SJSA1 (cell line): ENCODE measurements around the gene PELI2. TPM values are rescaled to one million over a fixed set of nuclear protein-coding genes. Genes with fewer than 3 reads are reported as not detected.

Experiments used
- DNase-seq, 2 experiments: peaks; one replicate each; pipeline ENCODE4 v3.0.0-alpha.2; 2015 to 2020; ENCODE audit warnings: low spot score in 2 of 2, low read depth in 1 of 2
- H3K27ac ChIP-seq: fragments of 250-450 bp; sonication (Bioruptor Pico); 2 replicates; pipeline ENCODE4 v1.5.1; 2020; ENCODE audit warnings: mild to moderate bottlenecking, moderate library complexity
- H3K27me3 ChIP-seq: fragments of 250-450 bp; sonication (Bioruptor Pico); replicated peaks from 2 replicates; pipeline ENCODE4 v1.5.1; 2020; ENCODE audit warnings: mild to moderate bottlenecking, moderate library complexity
- H3K36me3 ChIP-seq: fragments of 250-450 bp; sonication (Bioruptor Pico); 2 replicates; pipeline ENCODE4 v1.5.1; 2020; ENCODE audit warnings: mild to moderate bottlenecking
- H3K4me1 ChIP-seq: fragments of 250-450 bp; sonication (Bioruptor Pico); replicated peaks from 2 replicates; pipeline ENCODE4 v1.6.1; 2021; ENCODE audit warnings: mild to moderate bottlenecking
- H3K4me3 ChIP-seq: fragments of 250-450 bp; sonication (Bioruptor Pico); 2 replicates; pipeline ENCODE4 v1.5.1; 2020; ENCODE audit warnings: mild to moderate bottlenecking
- H3K9me3 ChIP-seq: fragments of 250-450 bp; sonication (Bioruptor Pico); replicated peaks from 2 replicates; pipeline ENCODE4 v1.5.1; 2020; ENCODE audit warnings: mild to moderate bottlenecking
- total RNA-seq: library from RNA; depleted of rRNA; stranded (reverse); fragments of >200 nt; shearing (Covaris generic); gene quantifications from 2 replicates; pipeline ENCODE4 v1.2.3, GENCODE V29; 2014

PELI2 gene
- total RNA-seq, 1 experiment from 2014 or later, result 9.6 TPM

DNA sequence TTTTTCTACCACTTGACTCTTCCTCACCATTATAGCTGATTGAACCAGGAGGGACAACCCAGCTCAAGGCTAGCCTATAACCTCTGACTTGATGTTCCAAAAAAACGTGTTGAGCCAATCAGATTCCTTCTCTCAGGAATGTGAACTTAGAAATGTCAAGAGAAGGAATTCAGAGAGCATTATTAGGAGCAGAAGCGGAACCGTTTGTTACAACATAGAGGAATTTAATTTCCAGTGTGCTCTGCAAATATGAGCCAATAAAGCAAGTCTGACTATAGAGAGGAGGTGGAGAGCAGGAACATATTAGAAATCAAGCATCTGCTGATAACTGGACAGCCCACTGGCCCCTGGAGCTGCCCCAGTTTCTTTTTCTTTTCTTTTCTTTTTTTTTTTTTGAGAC lies 15.3 kb upstream of the PELI2 start:
- no peak for DNase-seq
- no peaks in the 10 kb centered on the region for H3K9me3 ChIP-seq
- no peaks in the 10 kb centered on the region for H3K4me1 ChIP-seq

DNA sequence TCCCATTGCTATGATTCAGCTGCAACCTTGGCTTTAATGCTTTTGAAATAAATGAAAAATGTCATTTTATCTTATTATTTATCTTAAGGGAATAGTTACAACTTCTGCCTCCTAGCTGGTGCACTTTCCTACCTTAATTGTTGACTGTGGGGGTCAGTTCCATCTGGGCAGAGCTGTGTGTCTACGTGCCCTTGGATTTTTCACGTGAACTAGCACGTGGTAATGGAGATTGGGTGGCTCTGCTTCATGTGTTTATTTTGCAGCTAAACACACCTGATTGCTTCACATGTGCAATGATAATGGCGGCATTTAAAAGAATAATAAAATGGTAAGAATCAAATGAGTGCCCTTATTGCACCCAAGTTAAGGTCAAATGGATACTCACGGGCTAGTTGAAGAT lies 10.6 kb upstream of the PELI2 start:
- no peak for DNase-seq
- no peak overlapping the region for H3K27ac ChIP-seq

More for the DNA sequence above, 15.3 kb upstream of the PELI2 start:
- Histone ChIP-seq H3K36me3 (no peaks in the 10 kb centered on the region), H3K4me3 (no peak overlapping the region), H3K27ac (no peak overlapping the region), H3K27me3 (no peaks in the 10 kb centered on the region)

DNA sequence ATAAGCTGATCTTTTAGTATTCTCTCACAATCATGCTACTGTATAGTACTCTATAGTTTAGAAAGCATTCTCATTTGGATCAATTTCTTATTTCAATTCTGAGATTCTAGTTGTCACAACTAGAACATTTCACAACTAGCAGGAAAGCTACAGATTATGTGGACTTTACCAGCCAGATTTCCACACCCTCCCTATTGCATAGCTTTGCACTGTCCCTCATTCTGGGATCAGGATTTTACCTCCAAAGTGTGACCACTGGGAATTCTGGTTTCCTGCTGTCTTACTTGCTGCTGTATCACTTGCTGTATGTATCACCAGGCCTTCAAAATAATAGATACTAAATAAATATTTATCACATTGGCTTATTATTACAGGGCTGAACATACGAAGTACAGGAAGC lies 10.2 kb upstream of the PELI2 start:
- Histone ChIP-seq H3K27ac (no peak overlapping the region), H3K36me3 (no peaks in the 10 kb centered on the region), H3K27me3 (no peaks in the 10 kb centered on the region), H3K4me3 (no peak overlapping the region), H3K4me1 (no peaks in the 10 kb centered on the region), H3K9me3 (no peaks in the 10 kb centered on the region)
- DNase-seq, result no peak

More for the DNA sequence above, 10.6 kb upstream of the PELI2 start:
- Histone ChIP-seq H3K36me3 (no peaks in the 10 kb centered on the region), H3K4me3 (no peak overlapping the region), H3K9me3 (no peaks in the 10 kb centered on the region), H3K27me3 (no peaks in the 10 kb centered on the region), H3K4me1 (no peaks in the 10 kb centered on the region)

DNA sequence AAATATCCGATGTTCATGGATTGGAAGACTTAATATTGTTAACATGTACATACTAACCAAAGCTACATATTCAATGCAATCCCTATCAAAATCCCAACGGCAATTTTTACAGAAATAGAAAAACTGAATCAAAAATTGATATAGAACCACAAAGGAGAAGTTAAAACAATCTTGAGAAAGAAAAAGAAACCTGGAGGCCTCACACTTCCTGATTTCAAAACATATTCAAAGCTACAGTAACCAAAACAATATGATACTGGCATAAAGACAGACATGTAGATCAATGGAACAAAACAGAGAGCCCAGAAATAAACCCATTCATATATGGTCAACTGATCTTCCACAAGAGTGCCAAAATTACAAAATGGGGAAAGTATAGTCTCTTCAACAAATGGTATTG lies 5.4 kb upstream of the PELI2 start:
- Histone ChIP-seq H3K4me3 (no peak overlapping the region), H3K36me3 (no peaks in the 10 kb centered on the region), H3K27ac (no peak overlapping the region), H3K9me3 (no peaks in the 10 kb centered on the region), H3K27me3 (no peaks in the 10 kb centered on the region), H3K4me1 (0 out of 2 replicates have a peak, but pooled peaks cover 5% of the 10 kb centered on the region)
- no peak for DNase-seq

DNA sequence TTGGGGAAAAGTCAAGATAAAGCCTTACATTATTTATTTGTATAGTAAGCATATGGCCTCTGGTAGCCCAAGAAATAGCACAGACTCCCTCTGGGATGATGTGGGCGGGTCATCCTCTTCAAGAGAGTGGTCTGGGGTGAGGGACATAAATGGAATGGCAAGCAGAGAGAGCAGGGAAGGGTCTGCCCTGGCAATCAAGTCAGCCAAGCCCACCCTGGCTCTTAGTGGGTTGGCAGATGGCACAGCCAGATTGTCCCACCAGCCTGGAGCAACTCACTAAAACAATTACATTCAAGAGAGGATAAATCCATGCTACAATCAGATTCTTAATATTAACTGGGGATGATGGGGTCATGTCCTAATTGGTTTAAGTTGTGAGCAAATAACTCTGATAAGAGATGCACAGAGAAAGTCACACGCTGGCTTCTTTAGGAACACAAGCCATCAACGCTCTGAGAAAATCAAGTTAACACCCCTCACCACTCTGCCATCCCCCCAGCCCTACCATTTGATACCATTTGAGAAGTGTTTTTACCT lies 2.8 kb upstream of the PELI2 start:
- H3K4me3 ChIP-seq, result no peak overlapping the region
- H3K9me3 ChIP-seq, result no peaks in the 10 kb centered on the region
- no peak overlapping the region for H3K27ac ChIP-seq
- no peak for DNase-seq
- peaks cover 9% of the 10 kb centered on the region for H3K4me1 ChIP-seq
- peaks cover 10% of the 10 kb centered on the region for H3K36me3 ChIP-seq
- no peaks in the 10 kb centered on the region for H3K27me3 ChIP-seq

DNA sequence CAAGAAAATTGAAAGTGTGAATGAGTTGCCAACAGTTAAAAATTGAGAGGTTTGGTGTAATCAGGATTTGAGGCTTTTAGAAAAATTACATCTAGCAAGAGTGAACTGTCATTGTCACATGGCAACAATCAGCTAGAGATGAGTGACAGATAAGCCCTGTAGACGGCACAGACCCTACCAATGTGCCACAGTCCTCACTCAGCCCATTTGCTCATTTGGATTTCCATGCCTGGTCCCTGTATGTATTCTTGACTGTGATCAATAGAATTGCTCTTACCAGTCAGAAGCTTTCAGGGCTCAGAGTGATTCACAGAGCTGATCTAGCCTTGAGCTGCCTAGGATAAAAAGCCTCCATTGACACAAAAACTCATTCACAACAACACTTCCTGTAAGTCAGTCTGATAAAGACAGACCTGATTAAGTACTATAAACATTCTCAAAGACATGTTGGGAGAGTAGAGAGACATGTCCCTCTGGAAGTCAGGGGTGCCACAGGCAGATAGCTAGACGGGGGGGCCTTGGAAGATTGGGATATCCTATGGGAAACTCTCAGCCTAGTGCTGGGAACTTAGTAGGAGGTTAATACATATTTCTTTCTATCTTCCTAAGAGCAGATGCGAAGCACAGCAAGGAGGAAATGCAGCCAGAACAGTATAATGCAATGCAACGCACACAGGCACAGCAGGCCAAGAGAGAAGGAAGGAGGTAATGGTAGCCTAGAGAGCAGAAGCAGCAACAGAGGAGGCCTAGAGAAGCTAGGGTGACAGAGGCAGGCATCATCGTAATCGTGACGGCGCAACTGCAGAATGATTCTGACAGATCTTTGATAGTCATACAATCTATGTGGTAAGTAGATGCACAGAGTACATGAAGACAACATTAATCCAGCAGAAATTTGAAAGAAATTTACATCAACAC lies 2.0 kb upstream of the PELI2 start:
- H3K36me3 ChIP-seq, result peaks cover 10% of the 10 kb centered on the region
- H3K27me3 ChIP-seq, result no peaks in the 10 kb centered on the region
- peaks cover 14% of the 10 kb centered on the region for H3K4me1 ChIP-seq
- H3K27ac ChIP-seq, result no peak overlapping the region
- no peaks in the 10 kb centered on the region for H3K9me3 ChIP-seq
- no peak overlapping the region for H3K4me3 ChIP-seq
- DNase-seq, result no peak

DNA sequence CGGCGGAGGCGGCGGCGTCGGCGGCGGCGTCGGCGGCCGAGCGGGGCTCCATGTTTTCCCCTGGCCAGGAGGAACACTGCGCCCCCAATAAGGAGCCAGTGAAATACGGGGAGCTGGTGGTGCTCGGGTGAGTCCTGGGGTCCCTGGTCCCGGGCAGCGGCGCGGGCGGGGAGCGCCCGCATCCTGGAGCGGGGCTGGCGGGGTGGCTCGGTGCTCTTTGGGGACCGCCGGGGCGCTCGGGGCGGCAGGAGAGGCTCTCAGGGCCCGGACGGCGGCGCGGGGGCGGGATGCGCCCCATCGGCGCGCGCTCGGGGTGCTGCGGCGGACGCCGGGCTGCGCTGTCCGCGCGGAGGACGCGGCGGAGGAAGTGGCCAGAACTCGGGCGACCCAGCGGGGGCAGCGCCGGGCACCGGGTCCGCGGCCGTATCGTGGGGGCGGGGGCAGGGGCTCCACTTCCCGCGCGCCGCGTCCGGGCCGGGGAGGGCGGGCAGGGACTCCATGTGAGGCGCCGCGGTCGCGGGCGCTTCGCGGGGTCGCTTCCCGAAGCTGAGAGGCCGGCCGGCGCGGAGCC lies 485 bp downstream of the PELI2 start:
- H3K9me3 ChIP-seq, result no peaks in the 10 kb centered on the region
- H3K4me1 ChIP-seq, result peaks cover 17% of the 10 kb centered on the region
- H3K4me3 ChIP-seq, result peak overlapping the region; percentile 98
- peaks cover 10% of the 10 kb centered on the region for H3K36me3 ChIP-seq
- no peak for DNase-seq
- no peaks in the 10 kb centered on the region for H3K27me3 ChIP-seq
- H3K27ac ChIP-seq, result peak overlapping the region; percentile 64

DNA sequence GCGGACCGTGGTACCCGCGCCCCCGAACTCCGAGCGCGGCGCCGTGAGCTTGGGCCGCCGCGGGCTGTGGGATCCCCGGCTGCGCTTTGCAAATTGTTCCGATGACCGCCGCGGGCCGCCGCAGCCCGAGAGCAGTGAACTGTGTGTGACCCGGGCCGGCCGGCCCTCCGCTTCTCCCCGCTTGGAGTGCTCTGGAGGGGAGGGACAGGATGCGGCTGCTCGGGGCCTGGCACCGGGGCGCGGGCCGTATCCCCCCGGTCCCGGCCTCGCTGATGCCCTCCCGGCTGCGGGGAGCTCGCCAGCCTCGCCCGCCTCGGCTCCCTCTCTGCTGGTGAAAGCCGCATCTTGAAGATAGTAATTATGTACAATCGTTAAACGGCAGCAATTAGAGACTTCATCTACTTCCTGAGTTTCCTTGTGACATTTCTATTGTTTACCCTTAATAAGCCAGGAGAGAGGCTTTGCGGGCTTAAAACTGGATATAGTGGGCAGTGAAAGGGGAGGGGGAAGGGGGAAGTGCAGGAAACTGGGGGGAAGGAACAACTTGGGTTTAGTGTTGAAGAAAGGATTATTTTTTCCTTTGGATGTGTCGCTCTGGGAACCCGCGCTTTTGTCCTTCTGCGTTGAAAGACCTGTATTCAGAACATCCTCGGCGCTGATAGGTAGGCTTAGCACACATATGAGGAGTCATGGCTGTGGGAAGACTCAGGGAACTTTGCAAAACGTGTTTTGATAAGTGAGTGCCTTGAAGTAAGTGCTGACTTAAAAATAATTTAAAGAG lies 1.2 kb downstream of the PELI2 start:
- Histone ChIP-seq H3K9me3 (no peaks in the 10 kb centered on the region), H3K27ac (peak overlapping the region; percentile 64), H3K36me3 (peaks cover 10% of the 10 kb centered on the region), H3K4me1 (peaks cover 24% of the 10 kb centered on the region), H3K4me3 (peak overlapping the region; percentile 98), H3K27me3 (no peaks in the 10 kb centered on the region)
- DNase-seq, result peak; percentile 54 to 56

DNA sequence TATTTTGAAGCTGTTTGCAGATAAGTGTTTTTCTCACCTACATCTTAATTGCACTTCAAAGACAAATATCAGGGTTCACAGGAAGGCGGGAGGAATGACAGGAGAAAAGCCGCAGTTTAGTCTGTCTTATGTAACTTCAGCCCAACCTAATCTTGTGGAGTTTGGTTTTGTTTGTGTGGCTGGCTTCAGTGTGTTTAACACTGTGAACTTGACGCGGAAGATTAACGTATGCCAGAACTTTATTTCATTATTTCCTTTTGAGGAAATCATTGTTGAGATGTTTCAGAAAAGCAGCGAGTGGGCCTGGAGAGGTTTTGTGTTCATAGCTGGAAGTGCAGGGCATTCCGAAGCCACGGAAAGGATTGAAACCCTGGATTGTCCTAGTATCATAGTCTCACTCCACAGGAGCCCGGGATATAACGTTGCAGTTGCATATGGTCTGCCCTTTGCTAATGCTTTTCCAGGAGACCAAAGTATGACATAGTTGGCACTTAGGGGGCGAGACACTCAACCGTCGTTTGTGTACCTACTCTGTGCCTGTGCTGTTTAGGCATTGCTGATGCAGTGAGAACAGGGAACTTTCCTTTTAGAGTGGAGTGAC lies 2.0 kb downstream of the PELI2 start:
- Histone ChIP-seq H3K4me1 (peaks cover 30% of the 10 kb centered on the region), H3K4me3 (peak overlapping the region; percentile 98), H3K27ac (no peak overlapping the region), H3K9me3 (no peaks in the 10 kb centered on the region), H3K36me3 (peaks cover 10% of the 10 kb centered on the region), H3K27me3 (no peaks in the 10 kb centered on the region)
- peak in 1 of 2 experiments; percentile 48 for DNase-seq

DNA sequence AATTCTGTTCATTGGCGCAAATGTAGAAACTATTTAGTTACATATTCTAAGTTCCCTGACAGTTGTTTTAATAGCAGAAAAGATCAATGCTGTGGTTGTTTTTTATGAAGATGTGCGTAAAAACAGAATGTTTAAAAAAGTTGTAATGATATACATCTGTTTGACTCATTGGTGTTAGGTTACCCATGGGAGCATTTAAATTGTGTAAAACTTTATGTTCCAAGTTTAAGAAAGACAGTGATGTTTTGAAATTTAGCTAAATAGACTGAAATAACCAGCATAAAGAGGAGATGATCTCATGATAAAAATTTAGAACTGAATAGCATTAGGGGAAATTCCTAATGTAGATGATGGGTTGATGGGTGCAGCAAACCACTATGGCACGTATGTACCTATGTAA lies 3.6 kb downstream of the PELI2 start:
- Histone ChIP-seq H3K27me3 (no peaks in the 10 kb centered on the region), H3K9me3 (no peaks in the 10 kb centered on the region), H3K36me3 (peaks cover 10% of the 10 kb centered on the region), H3K4me3 (no peak overlapping the region), H3K27ac (no peak overlapping the region), H3K4me1 (peaks cover 30% of the 10 kb centered on the region)
- DNase-seq, result no peak

DNA sequence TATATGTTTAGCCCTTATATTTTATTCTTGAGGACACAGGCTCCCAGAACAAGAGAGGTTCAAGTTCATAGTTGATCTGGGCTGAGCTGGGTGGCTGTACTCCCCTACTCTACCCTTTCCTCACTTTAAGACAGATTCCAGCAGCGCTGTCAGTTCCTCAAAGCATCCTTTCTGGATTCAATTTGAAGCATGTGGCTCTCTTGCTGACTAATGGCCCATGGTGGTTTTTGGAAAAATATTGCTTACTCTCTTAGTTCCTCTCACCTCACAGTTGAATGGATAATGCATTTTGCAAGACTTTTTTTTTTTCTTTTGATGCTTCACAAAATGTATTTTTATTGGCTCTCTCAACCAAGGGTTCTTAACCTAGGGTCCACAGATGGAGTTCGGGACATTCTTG lies 4.1 kb downstream of the PELI2 start:
- no peak overlapping the region for H3K27ac ChIP-seq
- H3K36me3 ChIP-seq, result peaks cover 10% of the 10 kb centered on the region
- no peak overlapping the region for H3K4me3 ChIP-seq
- no peaks in the 10 kb centered on the region for H3K9me3 ChIP-seq
- H3K27me3 ChIP-seq, result no peaks in the 10 kb centered on the region
- H3K4me1 ChIP-seq, result peaks cover 30% of the 10 kb centered on the region
- DNase-seq, result no peak

DNA sequence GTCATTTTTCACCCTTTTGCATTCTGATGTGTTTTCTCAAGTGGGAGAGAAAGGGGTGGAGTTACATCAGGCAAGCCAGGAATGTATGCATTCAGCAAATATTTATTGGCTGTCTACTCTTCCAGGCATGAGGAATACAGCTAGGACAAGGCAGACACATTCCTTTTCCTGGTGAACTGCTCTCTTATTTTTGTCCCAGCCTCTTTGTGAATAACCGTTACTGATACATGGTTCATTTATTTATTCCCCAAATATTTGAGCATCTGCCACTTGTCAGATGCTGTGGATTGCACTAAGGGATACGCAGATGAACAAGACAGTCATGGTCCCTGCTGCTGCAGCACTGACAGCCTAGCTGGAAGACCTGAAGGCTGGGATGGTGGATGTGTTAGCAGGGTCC lies 6.1 kb downstream of the PELI2 start:
- peaks cover under 1% of the 10 kb centered on the region for H3K36me3 ChIP-seq
- H3K4me1 ChIP-seq, result peaks cover 26% of the 10 kb centered on the region
- H3K27ac ChIP-seq, result no peak overlapping the region
- H3K27me3 ChIP-seq, result no peaks in the 10 kb centered on the region
- DNase-seq, result peak in 1 of 2 experiments; percentile 47
- no peaks in the 10 kb centered on the region for H3K9me3 ChIP-seq
- no peak overlapping the region for H3K4me3 ChIP-seq
